Mucosa of descending colon (tissue), 3 donors: ENCODE measurements around the gene CACHD1. TPM values are rescaled to one million over a fixed set of nuclear protein-coding genes. Genes with fewer than 3 reads are reported as not detected.
"Not testable (repeated sequence)": the region's sequence is repeated elsewhere in the genome, so short reads cannot be mapped to it uniquely, and the experiment has no call there.

Source experiments
- ATAC-seq: fragments of 200-7000 bp; cut with Tn5 transposase; one replicate; pipeline ENCODE4 v1.9.1; 2020; ENCODE audit warnings: mild to moderate bottlenecking, moderate library complexity
- DNase-seq, 3 donors: peaks; one replicate each; pipeline ENCODE4 v3.0.0-alpha.2; 2020
- H3K36me3 ChIP-seq: fragments of 200-600 bp; one replicate; pipeline ENCODE4 v1.8.0; 2021; ENCODE audit warnings: low read depth, mild to moderate bottlenecking
- H3K4me1 ChIP-seq: fragments of 200-600 bp; one replicate; pipeline ENCODE4 v1.8.0; 2021; ENCODE audit warnings: low read depth, mild to moderate bottlenecking
- H3K4me3 ChIP-seq: fragments of 200-600 bp; one replicate; pipeline ENCODE4 v1.8.0; 2021; ENCODE audit warnings: mild to moderate bottlenecking
- H3K9me3 ChIP-seq: fragments of 200-600 bp; one replicate; pipeline ENCODE4 v1.8.0; 2021; ENCODE audit warnings: mild to moderate bottlenecking
- intact Hi-C, 2 donors: fragments of 100-400 bp; cut with DNase I in 1 of 2; cut with micrococcal nuclease in 1 of 2; formaldehyde crosslinking; loops; one replicate each; pipeline versions ENCODE4 v1.11.0 to v1.11.1; 2022; cut with DNase I, micrococcal nuclease
- microRNA-seq: library from miRNA; unstranded; fragments of <30 nt; microRNA quantifications from one replicate; pipeline ENCODE4, GENCODE V29; 2019
- total RNA-seq, 3 donors: library from RNA; stranded (reverse); fragmentation: NEBNext Ultra II Directional in 2 of 3; extraction: Animal tissue kit (Norgen Biotek cat#: 25700) in 2 of 3; gene quantifications; one replicate each; pipeline versions ENCODE4 v1.2.1 to v1.2.4, GENCODE V29; 2021 to 2023
- TF ChIP-seq, protein P1 (sequence below): fragments of 200-600 bp; IDR thresholded peaks from one replicate; pipeline ENCODE4 v1.8.0; 2022; ENCODE audit warnings: antibody characterized with exemption, mild to moderate bottlenecking
- donor health status: DM: no; HTN: no; CAD: no; lungs with moderate emphysema.
- donor health status: DM: no; HTN: no; CAD: no.
- donor health status: DM: no; HTN: yes; CAD: no.

The CACHD1 gene
- total RNA-seq, 3 donors from 2014 or later = 1.3 to 3.7 (median 2.7) TPM

DNA sequence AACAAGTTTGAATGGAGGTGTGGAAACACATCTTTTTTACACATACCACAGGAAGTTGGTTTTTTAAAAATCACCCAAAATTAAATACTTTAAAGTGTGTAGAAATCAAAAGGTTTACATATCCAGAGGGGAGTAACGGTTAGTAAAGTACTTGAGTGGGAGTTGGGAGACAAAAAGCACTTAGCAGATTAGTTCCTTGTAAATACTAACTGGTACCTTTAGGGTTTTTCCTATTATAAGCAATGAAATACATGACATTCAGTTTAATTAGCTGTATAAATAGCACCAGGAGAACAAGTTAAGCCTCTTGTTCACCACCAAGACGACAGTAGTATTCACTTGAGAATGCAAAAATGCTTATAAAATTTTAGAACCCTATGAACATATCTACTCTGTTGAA lies 251.2 kb downstream of the CACHD1 start:
- Histone ChIP-seq H3K4me3 (no peak overlapping the region), H3K4me1 (no peaks in the 10 kb centered on the region), H3K9me3 (no peaks in the 10 kb centered on the region), H3K36me3 (no peaks in the 10 kb centered on the region)
- TF ChIP-seq, protein P1, sequence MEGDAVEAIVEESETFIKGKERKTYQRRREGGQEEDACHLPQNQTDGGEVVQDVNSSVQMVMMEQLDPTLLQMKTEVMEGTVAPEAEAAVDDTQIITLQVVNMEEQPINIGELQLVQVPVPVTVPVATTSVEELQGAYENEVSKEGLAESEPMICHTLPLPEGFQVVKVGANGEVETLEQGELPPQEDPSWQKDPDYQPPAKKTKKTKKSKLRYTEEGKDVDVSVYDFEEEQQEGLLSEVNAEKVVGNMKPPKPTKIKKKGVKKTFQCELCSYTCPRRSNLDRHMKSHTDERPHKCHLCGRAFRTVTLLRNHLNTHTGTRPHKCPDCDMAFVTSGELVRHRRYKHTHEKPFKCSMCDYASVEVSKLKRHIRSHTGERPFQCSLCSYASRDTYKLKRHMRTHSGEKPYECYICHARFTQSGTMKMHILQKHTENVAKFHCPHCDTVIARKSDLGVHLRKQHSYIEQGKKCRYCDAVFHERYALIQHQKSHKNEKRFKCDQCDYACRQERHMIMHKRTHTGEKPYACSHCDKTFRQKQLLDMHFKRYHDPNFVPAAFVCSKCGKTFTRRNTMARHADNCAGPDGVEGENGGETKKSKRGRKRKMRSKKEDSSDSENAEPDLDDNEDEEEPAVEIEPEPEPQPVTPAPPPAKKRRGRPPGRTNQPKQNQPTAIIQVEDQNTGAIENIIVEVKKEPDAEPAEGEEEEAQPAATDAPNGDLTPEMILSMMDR = no peak
- DNase-seq = no peak
- intact Hi-C loops = no loop called here
- no peak for ATAC-seq

GRCh38 chr1:64721576-64722145 lies 251.7 kb downstream of the CACHD1 start:
- H3K4me3 ChIP-seq = no peak overlapping the region
- TF ChIP-seq, protein P1 = no peak
- ATAC-seq = no peak

GRCh38 chr1:64727861-64728260 lies 257.9 kb downstream of the CACHD1 start:
- ATAC-seq (no peak), DNase-seq (no peak)
- Histone ChIP-seq H3K4me3 (no peak overlapping the region), H3K9me3 (no peaks in the 10 kb centered on the region), H3K36me3 (no peaks in the 10 kb centered on the region), H3K4me1 (no peaks in the 10 kb centered on the region)
- intact Hi-C loops = no loop called here
- TF ChIP-seq, protein P1 = no peak

More at GRCh38 chr1:64721576-64722145, 251.7 kb downstream of the CACHD1 start:
- no peak for DNase-seq
- H3K4me1 ChIP-seq = no peaks in the 10 kb centered on the region
- intact Hi-C loops = no loop called here
- H3K36me3 ChIP-seq = no peaks in the 10 kb centered on the region
- no peaks in the 10 kb centered on the region for H3K9me3 ChIP-seq

- intact Hi-C loops = no loop called here
- no peak overlapping the region for H3K4me3 ChIP-seq
- H3K36me3 ChIP-seq = no peaks in the 10 kb centered on the region
- no peaks in the 10 kb centered on the region for H3K9me3 ChIP-seq
- TF ChIP-seq, protein P1 = no peak
- H3K4me1 ChIP-seq = no peaks in the 10 kb centered on the region
- no peak for ATAC-seq
- DNase-seq = no peak
Measured at GRCh38 chr1:64733581-64734286, 263.8 kb downstream of the CACHD1 start.

DNA sequence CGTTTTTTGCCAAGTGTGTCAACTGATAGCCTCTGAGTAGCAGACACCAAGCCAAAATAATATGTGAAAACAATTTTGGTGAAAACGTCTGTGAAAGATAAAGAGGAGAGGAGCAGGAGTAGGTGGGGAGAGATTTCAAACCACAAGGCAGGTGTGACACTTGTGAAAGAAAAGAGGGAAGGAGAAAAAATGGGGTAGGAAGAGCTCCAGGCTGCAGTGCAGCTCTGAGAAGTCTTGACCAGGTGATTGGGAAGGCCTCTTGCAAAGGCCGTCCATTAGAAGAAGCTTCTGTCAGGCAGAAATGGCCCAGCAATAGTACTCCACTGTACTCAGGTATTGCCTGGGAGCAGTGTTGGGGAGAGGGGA lies 264.3 kb downstream of the CACHD1 start:
- intact Hi-C loops = no loop called here
- ATAC-seq (no peak), DNase-seq (no peak)
- Histone ChIP-seq H3K4me3 (no peak overlapping the region), H3K36me3 (no peaks in the 10 kb centered on the region), H3K9me3 (no peaks in the 10 kb centered on the region), H3K4me1 (no peaks in the 10 kb centered on the region)
- TF ChIP-seq, protein P1 = no peak

DNA sequence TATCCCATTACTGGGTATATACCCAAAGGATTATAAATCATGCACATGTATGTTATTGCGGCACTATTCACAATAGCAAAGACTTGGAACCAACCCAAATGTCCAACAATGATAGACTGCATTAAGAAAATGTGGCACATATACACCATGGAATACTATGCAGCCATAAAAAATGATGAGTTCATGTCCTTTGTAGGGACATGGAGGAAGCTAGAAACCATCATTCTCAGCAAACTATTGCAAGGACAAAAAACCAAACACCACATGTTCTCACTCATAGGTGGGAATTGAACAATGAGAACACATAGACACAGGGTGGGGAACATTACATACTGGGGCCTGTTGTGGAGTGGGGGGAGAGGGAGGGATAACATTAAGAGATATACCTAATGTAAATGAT lies 270.8 kb downstream of the CACHD1 start:
- ATAC-seq, intact Hi-C loops, H3K4me3 ChIP-seq, H3K4me1 ChIP-seq, H3K36me3 ChIP-seq, DNase-seq, H3K9me3 ChIP-seq: not testable (repeated sequence)

Small RNA genes lying within 50 kb of the gene (microRNA-seq; reads per million reads assigned to microRNA genes)
- gene MIR4794 = not detected
